Natural killer cell treated with Interleukin-12 subunit alpha and Interleukin-12 subunit beta and Interleukin-15 and Interleukin-18, amount 100 ng/mL, for 72 hours (primary cell): Measurements from ENCODE around the gene SIX2. TPM values are rescaled to one million over a fixed set of nuclear protein-coding genes. Genes with fewer than 3 reads are reported as not detected.

ENCODE experiments used
- ATAC-seq, 2 donors: fragments of 150-1000 bp; cut with Tn5 transposase in 1 of 2; sonication (Bioruptor Pico), chemical (Tn5 transposase) in 1 of 2; 2 replicates each; pipeline ENCODE4 v1.10.0; 2021
- DNase-seq: peaks from one replicate; pipeline ENCODE4 v3.0.0; 2022; ENCODE audit warnings: low spot score
- H3K27ac Mint-ChIP-seq, 2 donors: 1 replicate in 1 of 2; 2 replicates in 1 of 2; pipeline ENCODE4 v1.8.0; 2022; ENCODE audit warnings: mixed read lengths in 2 of 2, mild to moderate bottlenecking in 1 of 2, moderate library complexity in 1 of 2
- H3K27me3 Mint-ChIP-seq, 2 donors: 1 replicate in 1 of 2; 2 replicates in 1 of 2; pipeline ENCODE4 v1.8.0; 2022; ENCODE audit warnings: mixed read lengths in 2 of 2
- H3K36me3 Mint-ChIP-seq: one replicate; pipeline ENCODE4 v1.8.0; 2022; ENCODE audit warnings: mixed read lengths
- H3K4me1 Mint-ChIP-seq, 2 donors: 1 replicate in 1 of 2; 2 replicates in 1 of 2; pipeline ENCODE4 v1.8.0; 2022; ENCODE audit warnings: low read depth in 2 of 2, mixed read lengths in 2 of 2, mild to moderate bottlenecking in 1 of 2
- H3K4me3 Mint-ChIP-seq: one replicate; pipeline ENCODE4 v1.8.0; 2022; ENCODE audit warnings: mixed read lengths
- H3K9me3 Mint-ChIP-seq: 2 replicates; pipeline ENCODE4 v1.8.0; 2022; ENCODE audit warnings: mixed read lengths
- total RNA-seq, 2 donors: library from RNA; stranded (reverse); gene quantifications; one replicate each; pipeline ENCODE4 v1.2.3, GENCODE V29; 2022

Gene SIX2
- total RNA-seq, 2 donors from 2014 or later: not detected

DNA sequence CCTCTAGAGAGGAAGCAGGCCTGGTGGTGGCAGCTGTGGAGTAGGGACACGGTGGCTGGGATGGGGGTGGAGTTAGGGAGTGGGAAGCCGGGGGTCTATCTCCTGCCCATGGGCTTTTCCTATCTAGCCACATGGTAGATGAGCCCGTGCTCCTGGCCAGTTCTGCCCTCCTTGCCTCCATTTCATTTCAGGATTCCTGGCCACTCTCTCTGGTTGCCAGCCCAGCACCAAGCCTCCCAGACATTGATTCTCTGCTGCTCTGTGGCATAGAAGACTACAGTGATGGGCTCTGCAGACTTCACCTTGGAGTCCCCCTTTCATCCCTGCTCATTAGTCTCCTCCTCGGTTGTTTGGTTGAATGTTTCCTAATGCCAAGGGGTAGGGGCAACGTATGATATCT lies 48.4 kb downstream of the SIX2 start:
- Mint-ChIP-seq H3K4me3 (no peak overlapping the region), H3K27me3 (peaks cover 37 to 42% of the 10 kb centered on the region in 2 donors), H3K36me3 (no peaks in the 10 kb centered on the region), H3K4me1 (no peaks in the 10 kb centered on the region), H3K27ac (no peak overlapping the region), H3K9me3 (no peaks in the 10 kb centered on the region)
- ATAC-seq: no peak
- no peak for DNase-seq

DNA sequence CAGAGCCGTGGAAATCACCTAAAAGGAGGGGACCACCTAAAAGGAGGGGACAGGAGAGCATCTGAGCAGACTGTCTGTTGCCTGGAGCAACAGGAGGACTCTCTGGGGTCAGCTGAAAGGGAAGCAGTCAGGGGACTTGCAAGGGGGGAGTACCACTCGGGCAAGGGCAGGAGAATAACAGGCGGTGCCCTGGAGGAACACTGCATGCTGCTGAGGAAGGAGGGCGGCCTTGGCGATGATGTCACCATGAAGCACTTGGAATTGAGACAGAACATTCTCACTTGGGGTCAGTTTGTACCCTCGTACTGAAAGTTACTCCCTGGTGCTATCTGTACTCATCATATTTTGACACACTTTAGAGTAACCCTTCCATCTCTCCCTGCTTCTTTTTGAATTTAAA lies 49.4 kb downstream of the SIX2 start:
- Mint-ChIP-seq H3K27me3 (peaks cover 40 to 43% of the 10 kb centered on the region in 2 donors), H3K9me3 (no peaks in the 10 kb centered on the region), H3K27ac (no peak overlapping the region), H3K4me3 (no peak overlapping the region), H3K36me3 (no peaks in the 10 kb centered on the region), H3K4me1 (peaks cover 0 to 3% of the 10 kb centered on the region in 2 donors)
- DNase-seq (no peak), ATAC-seq (no peak)

DNA sequence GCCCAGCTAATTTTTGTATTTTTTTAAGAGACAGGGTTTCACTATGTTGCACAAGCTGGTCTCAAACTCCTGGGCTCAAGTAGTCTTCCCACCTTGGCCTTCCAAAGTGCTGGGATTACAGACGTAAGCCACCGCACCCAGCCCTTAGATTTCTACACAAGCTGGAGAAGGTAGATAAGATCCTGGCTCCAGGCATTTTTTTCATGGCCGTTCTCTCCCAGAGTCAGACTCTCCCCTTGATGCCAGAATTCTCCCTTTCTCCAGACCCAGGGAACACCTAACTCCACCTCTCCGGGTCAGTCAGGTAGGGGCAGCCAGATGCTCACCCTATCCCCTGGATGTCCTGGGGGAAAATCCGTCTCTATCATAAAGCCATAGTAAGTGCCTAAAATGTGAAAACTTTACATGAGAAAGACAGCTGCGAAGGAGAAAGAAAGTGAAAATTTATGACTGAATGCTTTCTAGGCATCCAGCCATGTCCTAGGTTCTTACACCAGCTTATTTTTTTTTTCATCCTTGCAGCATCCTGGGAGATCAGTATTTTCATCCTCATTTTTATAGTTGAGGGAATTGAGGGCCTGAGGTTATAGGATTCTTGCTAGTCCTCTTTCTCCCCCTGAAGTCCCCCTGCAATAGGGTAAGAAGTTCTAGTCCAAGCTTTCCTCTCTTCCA lies 51.5 kb downstream of the SIX2 start:
- Mint-ChIP-seq H3K4me1 (peaks cover 0 to 6% of the 10 kb centered on the region in 2 donors), H3K27me3 (peaks cover 37 to 42% of the 10 kb centered on the region in 2 donors), H3K9me3 (no peaks in the 10 kb centered on the region), H3K4me3 (no peak overlapping the region), H3K36me3 (no peaks in the 10 kb centered on the region), H3K27ac (no peak overlapping the region)
- ATAC-seq: no peak
- no peak for DNase-seq

DNA sequence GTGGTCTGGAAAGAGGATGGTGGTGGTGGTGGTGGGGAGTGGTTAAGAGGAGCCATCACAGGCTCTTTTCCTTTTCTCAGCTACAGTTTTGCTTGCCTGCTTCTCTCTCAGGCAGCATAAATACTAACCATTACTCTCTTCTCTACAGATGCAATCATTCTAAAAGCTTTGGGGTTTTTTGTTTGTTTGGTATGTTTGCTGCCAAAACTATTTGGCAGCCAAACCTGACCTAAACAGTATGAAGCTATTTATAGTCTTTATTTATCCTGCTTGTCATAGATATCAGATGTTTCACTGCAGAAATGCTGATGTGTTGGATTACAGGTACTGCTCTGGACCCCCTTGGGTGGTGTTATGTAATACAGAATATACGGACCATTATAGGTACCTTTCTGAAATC lies 52.4 kb downstream of the SIX2 start:
- H3K27me3 Mint-ChIP-seq: peaks cover 37 to 41% of the 10 kb centered on the region in 2 donors
- no peaks in the 10 kb centered on the region for H3K9me3 Mint-ChIP-seq
- H3K27ac Mint-ChIP-seq: no peak overlapping the region
- no peaks in the 10 kb centered on the region for H3K36me3 Mint-ChIP-seq
- ATAC-seq (no peak), DNase-seq (no peak)
- H3K4me3 Mint-ChIP-seq: no peak overlapping the region
- peaks cover 0 to 6% of the 10 kb centered on the region in 2 donors for H3K4me1 Mint-ChIP-seq

DNA sequence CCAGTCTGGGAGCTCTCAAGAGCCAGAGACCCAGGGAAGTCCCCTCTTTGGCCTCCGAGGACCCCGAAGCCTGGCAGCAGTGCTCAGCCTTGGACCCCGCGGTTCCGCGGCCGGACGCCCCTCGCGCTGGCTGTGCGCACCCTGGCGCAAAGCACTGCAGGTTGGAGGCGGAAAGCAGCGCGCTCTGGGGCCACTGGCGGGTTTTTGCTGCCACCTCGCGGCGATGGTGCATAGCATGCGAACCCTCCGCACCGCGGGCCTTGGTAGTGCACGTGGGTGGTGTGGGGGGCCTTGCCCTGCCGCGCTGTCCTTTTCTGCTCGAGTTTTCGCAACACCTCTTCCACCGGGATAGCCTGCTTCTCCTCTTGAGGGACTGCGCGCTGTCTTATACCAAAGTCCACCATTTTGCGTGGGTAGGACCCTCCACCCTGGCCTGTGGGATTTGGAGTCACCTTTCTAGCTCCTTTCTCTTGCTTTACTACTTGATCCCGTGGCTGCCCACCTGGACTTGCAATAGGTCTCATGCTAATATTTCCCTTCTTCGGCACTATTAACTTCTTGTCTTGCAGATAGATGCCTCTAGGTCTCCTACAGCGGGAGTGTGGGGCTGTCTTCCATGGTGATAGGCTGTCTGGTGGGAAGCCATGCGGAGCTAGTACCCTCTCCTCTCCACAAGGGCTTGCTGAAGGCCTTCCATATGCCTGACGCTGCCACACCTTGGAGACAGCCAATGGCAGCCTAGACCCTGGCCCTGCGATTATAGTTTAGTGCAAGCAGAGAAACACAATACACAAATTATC lies 53.5 kb downstream of the SIX2 start:
- H3K9me3 Mint-ChIP-seq: no peaks in the 10 kb centered on the region
- no peak overlapping the region for H3K27ac Mint-ChIP-seq
- peaks cover 0 to 10% of the 10 kb centered on the region in 2 donors for H3K4me1 Mint-ChIP-seq
- DNase-seq (peak; percentile 69), ATAC-seq (peak; percentile 75 to 77)
- H3K4me3 Mint-ChIP-seq: no peak overlapping the region
- H3K36me3 Mint-ChIP-seq: no peaks in the 10 kb centered on the region
- peaks cover 40 to 49% of the 10 kb centered on the region in 2 donors for H3K27me3 Mint-ChIP-seq

Other genes starting within 250 kb of the SIX2 start
- gene SIX3, start 67.8 kb downstream of the SIX2 start, total RNA-seq: not detected